Measurements from ENCODE around the gene ISX. TPM values are rescaled to one million over a fixed set of nuclear protein-coding genes. Genes with fewer than 3 reads are reported as not detected.

The ISX gene
- total RNA-seq, 2 experiments from 2014 or later, result not detected

DNA sequence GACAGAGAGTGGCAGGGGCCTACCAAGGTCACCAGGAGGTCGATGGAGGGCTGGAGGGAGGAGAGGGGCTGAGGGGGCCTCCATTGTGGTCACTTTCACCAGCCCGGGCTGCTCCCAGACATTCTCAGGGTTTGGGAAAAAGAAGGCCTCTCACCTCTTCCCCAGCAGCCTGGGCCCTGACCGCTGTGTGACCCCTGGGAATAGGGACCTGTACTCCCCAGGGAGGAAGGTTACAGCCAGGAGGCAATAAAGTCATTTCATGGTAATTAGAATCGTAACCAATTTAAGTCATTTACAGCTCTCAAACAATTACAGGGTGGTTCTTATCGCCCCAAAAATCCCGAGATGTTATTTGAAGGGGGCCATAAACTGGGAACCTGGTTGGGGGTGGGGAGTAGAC lies 37.8 kb downstream of the ISX start:
- CTCF ChIA-PET, result interaction anchor here (0.6 kb wide), 1 partner anchor 226 kb away, joined by 4 read pairs; no protein-coding TSS in a partner anchor
- POLR2A ChIA-PET, result no interaction called here

DNA sequence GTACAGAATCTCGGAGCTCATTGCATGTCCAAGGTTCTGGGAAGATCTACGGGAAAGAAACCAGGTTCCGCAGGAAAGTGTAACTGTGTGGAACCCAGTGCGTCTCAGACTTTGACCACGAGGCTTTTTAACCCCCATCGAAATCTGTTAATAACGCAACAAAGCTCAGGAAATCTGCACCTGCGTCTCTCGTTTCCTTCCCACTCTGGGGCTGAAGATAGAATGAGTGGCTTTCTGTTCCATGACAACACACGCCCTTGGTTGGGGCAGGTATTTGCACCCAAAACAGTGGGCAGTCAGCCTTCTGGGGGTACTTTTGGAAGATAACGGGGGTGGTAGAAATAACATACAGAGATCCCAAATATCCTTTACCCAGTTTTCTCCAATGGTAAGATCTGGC lies 38.5 kb downstream of the ISX start:
- ChIA-PET POLR2A (no interaction called here), CTCF (no interaction called here)

DNA sequence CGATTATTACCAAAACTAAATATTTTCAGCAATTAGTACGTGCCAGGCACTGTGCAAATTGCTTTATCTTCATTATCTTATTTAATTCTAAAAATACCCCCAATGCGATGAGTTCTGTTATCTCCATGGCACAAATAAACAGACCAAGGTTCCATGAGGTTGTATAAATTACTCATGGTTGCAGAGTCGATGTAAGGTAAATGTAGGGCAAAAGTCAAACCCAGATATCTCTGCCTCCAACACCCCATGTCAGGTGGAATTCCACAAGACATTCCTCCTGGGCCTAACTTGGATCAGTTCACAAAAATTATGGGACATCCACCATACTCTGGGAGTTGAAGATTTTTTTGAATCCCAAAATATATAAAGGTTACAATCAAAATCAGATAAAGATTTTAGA lies 43.7 kb downstream of the ISX start:
- POLR2A ChIA-PET, result no interaction called here
- CTCF ChIA-PET, result no interaction called here

DNA sequence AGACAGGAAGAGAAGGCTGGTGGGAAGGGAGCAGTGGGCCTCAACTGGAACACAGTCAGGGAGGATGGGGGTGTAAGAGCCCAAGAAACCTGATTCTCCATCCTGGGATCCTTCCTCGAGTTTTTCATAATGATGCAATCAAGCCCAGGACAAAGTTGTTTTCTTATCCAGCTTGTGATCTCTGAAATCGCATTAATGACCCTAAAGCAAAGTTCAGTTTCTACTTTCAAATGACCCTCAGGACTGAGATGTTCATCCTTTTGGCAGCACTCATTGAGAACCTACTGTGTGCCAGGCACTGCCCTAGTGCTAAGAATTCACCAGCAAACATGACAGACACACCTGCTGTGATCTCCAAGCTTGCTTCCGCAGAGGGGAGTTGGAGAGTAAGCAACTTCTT lies 45.3 kb downstream of the ISX start:
- POLR2A ChIA-PET, result no interaction called here
- CTCF ChIA-PET, result no interaction called here

DNA sequence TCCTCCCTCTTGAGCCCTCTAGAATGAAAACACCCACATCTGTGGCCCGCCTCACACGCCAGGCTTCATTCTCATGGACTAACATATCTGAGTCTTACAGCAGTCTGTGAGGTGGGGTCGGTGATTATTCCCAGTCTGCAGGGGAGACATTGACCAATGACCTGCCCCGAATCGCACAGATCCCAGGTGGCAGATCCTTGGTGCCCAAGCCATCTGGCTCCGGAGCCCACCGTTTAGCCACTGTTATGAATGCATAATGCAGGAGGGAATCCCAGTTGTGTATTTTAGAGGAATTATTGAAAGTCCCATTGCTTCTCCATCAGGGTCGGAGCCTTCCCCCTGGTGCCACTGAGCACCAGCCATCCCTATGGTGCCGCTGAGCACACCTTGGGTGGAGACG lies 47.4 kb downstream of the ISX start:
- POLR2A ChIA-PET, result no interaction called here
- CTCF ChIA-PET, result no interaction called here

DNA sequence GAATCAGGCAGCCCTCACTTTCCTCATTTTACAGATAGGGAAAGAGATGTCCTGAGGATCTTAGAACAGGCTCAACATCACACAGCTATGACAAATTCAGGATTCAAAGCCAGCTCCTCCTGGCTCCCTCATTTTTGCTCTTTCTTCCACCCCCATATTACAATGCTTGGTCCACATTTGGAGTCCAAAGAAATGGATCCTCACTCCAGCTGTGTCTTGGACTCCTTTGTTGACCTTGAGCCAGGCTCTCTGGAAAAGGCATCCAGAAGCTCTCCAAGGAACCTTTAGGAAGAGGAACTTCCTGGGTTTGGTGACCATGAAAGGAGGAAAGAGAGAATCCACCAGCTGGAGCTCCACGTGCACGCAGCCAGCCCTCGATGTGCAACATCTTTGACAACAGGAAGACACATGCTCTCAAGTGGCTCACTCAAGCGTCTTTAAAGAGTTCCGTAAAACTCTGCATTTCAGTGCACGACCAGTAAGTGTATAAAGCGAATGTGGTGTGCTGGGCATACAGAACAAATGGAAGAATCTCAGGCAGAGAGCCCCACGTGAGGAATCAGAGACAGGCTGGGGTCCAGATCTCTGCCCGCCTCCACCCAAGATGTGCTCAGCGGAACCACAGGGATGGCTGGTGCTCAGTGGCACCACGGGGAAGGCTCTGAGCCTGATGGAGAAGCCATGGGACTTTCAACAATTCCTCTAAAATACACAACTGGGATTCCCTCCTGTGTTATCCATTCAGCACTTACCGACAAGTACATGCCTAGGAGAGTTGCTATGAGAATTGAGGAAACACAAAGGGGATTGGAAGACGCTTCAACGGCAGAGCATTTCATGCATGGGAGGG lies 48.4 kb downstream of the ISX start:
- POLR2A ChIA-PET, result no interaction called here
- CTCF ChIA-PET, result no interaction called here

DNA sequence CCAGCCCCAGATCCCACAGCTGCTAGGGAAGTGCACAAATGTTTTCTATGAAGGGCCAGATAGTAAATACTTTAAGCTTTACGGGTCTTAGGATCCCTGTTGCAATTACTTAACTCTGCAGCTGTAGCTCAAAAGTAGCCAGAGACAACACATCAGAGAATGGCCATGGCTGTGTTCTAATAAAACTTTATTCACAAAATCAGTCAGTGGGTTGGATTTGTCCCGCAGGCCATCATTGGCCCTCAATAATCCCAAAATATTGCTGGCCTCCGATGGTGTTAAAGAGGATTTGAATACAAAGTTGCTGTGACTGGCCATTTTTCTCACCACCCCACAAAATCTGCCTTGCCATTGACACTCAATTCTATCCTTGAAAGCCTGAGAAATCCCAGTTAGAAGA lies 49.6 kb downstream of the ISX start:
- ChIA-PET CTCF (no interaction called here), POLR2A (no interaction called here)

DNA sequence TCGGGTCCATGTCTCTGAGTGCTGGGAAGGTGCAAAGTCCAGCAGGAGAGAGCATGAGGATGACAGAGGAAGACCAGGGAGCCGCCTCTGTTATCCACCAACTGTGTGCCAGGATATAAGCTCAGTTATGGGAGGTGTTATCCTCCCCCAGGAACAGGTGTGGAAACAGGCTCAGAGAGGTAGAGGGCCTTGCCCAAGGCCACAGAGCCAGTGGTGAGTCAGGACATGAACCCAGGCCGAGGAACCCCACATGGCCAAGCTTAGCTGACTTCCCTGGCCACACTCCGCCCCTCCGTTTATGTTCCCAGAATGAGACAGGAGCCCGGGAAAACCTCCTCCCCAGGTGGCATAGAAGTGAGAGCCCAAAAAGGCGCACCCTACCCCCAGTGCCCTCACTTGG lies 50.3 kb downstream of the ISX start:
- POLR2A ChIA-PET, result no interaction called here
- CTCF ChIA-PET, result no interaction called here

DNA sequence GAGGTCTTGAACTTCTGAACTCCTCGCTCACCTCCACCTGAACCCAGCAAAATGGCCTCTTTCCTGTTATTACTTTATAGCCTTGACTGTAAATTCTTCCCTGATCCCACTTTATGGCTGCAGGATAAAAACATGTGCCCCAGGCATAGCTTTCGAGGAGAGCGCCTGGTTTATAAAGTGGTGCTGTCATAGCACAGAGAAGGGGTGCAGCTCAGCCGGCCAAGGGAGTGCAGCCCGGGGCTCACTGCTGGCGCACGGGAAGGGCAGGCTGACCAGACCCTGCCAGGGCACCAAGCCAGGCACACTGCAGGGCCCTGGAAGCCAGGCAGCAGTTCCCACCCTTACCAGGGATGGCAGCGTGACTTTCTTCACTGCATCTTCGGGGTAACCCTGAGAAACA lies 50.9 kb downstream of the ISX start:
- ChIA-PET POLR2A (no interaction called here), CTCF (no interaction called here)

DNA sequence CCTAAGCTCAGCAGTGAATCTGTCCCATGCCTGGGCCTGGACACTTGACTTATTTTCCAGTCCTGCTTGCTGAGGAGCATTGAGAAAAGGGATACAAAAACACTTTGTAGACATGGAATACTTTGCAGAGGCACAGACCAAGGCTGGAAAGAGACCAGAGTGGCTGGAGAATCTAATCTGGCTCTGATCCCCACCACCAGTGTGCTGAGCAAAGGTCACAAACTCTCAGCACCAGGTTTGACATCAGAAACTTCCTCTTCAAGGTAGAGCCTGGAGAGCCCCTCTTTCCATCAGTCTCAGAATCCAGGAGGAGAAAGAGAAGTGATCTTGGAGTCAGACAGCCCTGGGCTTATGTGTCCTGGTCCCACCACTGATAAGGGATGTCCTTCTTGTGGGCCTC lies 53.5 kb downstream of the ISX start:
- CTCF ChIA-PET, result no interaction called here
- POLR2A ChIA-PET, result no interaction called here

DNA sequence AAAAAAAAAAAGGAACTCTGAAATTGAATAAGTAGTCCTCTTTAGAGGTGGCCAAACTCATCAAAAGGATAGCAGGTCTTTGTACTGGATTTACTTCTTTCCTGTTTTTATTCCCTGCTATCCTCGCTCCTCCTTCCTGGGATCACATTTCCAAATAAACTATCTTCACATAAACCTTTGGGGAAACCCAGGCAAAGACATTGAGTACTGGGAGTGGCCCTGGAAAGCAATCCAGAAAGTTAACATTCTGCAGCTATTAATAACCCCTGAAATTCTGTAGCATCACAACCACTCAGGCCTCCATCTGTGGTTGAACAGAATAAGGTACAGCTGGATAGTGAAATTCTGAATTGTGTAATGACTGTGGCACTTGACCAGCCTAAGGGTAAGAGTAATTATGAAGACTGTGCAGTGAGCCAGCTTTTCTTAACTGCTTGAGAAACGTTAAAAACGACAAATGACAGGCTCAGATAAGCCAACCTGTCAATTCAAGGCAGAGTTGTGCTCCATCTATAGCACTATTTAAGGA lies 58.8 kb downstream of the ISX start:
- CTCF ChIA-PET, result no interaction called here
- POLR2A ChIA-PET, result no interaction called here

DNA sequence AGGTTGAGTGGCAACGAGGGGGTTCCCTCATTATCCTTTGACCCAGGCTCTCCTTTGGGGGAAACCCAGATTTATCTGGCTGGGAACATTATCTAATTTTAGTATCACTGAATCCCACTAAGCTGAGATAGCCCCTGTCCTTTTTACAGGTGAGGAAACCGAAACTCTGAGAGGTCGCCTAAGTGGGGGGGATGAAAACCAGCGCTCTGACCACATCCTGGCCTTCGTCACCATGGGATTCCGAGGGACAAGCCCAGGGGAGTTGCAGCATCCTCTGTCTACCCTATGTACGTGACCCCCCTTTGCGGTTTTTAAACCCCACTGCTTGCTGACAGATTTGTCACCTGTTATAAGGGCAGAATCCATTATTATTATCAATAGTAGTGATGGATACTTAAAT lies 61.0 kb downstream of the ISX start:
- ChIA-PET CTCF (no interaction called here), POLR2A (no interaction called here)

DNA sequence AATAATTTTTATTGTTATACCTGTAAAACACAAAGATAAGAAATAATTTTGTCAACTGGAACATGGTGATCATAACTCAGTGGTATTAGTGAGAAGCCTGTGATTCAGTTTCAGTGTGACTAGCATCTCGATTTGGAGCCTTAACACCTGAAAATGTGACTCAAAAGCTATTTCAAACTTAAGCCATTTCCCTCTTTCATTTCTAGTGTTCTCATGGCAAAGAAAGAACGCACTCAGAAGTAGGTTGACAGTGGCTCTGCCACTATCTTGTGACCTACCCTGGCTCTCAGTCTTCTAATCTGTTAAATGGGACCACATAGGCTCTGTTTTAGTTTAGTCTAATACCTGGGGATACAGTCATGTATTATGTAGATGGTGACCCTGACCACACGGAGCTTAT lies 62.7 kb downstream of the ISX start:
- ChIA-PET CTCF (no interaction called here), POLR2A (no interaction called here)

DNA sequence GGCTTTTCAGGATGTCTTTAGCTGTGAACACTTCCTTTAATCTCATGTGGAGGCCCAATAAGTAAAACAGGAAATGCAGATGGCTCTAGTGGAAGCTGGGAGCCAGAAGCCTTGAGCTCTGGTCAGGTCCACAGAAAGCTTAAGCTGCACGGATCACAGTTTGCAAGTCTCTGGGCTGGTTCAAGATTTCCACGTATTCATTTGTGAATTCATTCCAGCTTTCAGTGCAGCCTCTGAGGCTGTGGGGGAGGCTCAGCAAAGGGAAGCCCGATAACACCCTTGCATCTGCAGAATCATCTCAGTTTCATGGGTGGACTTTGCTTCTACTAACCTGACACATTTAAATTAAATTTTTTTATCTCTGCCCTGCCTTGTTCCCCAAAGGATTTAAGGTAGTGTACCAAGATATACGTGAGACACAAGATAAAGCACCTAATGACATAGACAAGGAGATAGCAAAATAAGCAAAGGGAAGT lies 65.6 kb downstream of the ISX start:
- ChIA-PET POLR2A (interaction anchor here (0.6 to 0.7 kb wide), 2 partner anchors 13 to 1646 kb away, joined by 3 read pairs; no protein-coding TSS in a partner anchor), CTCF (interaction anchor here (0.9 kb wide), 1 partner anchor 9 kb away, joined by 3 read pairs; no protein-coding TSS in a partner anchor)

DNA sequence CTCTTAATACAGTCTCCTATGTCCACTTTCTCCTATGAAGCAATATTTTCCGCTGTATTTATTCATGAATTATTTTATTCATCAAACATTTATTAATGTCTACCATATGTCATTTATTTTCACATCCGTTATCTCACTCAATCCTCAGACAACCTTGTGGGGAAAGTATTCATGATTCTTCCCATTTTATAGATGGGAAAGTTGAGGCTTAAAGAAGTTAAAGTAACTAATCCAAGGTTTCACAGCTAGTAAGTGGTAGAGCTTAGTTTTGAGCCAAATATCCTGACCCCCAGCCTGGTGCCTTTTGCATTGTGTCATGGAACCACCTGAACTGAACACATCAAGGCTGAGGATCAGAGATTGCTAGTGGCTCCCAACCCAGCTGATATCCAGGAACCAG lies 66.6 kb downstream of the ISX start:
- CTCF ChIA-PET, result no interaction called here

DNA sequence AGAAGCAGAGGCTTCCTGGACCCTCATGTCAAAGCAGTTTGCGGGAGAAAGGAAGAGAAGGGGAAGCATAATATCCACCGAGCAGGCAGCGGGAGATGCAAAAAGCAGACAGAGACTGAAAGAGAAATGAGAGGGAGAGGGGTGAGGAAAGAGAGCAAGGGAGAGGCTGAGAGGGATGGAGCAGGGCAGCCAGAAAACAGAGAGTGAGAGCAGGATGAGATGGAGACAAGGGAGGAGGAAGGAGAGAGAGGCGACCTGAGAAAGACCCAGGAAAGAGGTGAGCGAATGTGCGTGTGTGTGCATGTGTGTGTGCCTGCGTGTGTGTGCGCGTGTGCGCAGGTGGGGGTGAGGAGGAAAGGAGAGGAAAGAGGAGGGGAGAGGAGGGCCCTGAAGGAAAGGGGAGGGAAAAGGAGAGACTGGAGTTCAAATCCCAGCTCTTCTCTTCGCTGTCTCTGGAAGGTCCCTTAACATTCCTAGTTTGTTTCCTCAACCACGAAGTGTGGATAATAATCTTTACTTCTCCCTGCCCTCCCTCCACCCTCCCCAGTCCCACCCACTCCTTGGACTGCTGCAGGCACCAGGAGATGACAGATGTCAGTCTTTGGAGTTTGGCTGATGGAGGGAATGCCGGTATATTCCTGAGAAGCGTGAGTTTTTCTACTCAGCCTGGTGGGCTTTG lies 67.9 kb downstream of the ISX start:
- ChIA-PET CTCF (no interaction called here), POLR2A (no interaction called here)

More for the DNA sequence above, 66.6 kb downstream of the ISX start:
- POLR2A ChIA-PET, result no interaction called here

DNA sequence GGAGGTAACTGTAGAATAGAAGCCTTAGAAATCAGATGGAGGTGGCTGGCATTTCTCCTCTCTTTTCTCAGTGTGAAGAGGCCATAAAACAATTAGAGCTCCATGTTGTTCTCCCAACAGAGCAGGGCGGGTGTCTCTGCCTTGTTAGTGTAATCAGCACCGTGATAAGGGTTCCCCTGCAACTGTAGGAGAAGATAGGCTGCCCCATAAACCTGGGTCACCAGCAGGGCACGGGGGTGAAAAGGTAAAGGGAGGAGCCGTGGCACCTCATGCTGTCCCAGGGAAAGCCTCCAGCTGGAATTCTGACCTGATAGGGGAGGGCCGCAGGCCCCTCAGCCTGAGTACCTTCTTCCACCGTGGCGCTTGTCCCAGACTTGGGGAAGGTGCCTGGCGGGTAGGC lies 68.7 kb downstream of the ISX start:
- ChIA-PET POLR2A (no interaction called here), CTCF (interaction anchor here (0.9 kb wide), 1 partner anchor 14 kb away, joined by 3 read pairs; no protein-coding TSS in a partner anchor)

DNA sequence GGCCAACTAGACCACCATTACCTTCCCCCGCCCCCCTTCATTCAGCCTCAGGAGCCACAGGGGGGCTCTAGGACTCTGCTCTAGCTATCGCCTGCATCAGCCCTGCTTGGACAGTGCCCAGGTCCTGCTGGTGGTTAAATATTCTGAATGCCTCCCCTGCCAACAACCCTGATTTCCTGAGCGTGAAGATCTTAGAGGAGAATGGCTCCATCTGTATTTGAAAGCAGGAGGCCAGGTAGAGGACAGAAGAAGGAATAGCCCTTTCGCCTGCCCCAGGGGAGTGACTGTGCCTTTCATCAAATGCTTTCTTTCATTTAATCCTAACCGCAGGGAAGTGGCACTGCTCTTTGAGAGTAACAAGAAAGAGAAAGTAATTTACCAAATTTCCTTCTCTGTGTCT lies 69.2 kb downstream of the ISX start:
- POLR2A ChIA-PET, result no interaction called here

More for the DNA sequence above, 69.2 kb downstream of the ISX start:
- CTCF ChIA-PET, result interaction anchor here (0.9 kb wide), 1 partner anchor 13 kb away, joined by 3 read pairs; no protein-coding TSS in a partner anchor

Data from activated CD8-positive, alpha-beta memory T cell treated with anti-CD3 and anti-CD28 coated beads for 36 hours (primary cell).